ENCODE results near the gene RNF144B. TPM values are rescaled to one million over a fixed set of nuclear protein-coding genes. Genes with fewer than 3 reads are reported as not detected.

The RNF144B gene
- total and polyA plus RNA-seq, 9 donors, result 2.7 to 11.7 (median 6.5) TPM

DNA sequence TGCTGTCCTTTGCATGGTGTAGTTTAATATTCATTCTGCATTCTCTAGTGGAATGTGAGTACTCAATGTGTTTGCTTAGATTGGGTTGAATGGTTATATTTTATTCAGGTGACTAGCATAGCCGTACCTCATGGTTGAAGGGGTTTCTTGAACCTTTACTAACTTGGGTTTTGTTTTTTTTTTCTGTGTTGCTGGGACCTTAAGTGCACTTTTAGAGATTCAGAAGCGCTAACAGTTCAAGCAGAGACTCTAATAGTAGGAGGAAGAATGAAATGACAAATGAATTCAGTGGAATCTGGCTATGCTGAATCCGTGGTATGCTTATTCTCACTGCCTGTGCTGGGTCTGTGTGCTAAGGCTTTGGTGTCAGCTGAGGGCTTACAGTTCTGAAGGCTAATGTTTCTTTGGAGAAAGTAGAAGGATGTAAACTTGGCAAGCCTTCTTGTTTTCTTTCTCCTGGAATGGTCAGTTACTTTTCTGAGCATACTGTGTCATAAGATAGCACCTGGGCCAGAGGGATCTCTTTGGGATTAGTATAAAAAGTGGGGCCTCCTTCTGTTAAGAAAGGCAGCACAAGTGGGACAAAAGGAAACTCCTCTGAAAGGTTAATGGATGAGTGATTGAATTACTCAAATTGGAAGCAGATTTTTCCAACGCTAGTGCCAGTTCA is 28.7 kb downstream of the RNF144B start:
- WGBS (ENCODE audit: insufficient coverage), result 39% methylated on average over 3 of the region's 4 CpGs
- no peaks in the 10 kb centered on the region for H3K36me3 ChIP-seq (ENCODE audit: control insufficient read depth, insufficient read depth, low read length)
- H3K27ac ChIP-seq (ENCODE audit: low read length), result peak overlapping the region; percentile 23
- DNase-seq, result peak; percentile 76
- H3K4me1 ChIP-seq (ENCODE audit: control insufficient read depth, insufficient read depth, low read length), result no peaks in the 10 kb centered on the region
- H3K4me3 ChIP-seq (ENCODE audit: low read length), result no peak overlapping the region
- no peaks in the 10 kb centered on the region for H3K9me3 ChIP-seq (replicated peaks; ENCODE audit: control insufficient read depth, low read depth, low read length)
- H3K27me3 ChIP-seq (ENCODE audit: control insufficient read depth, insufficient read depth, low read length), result no peaks in the 10 kb centered on the region

DNA sequence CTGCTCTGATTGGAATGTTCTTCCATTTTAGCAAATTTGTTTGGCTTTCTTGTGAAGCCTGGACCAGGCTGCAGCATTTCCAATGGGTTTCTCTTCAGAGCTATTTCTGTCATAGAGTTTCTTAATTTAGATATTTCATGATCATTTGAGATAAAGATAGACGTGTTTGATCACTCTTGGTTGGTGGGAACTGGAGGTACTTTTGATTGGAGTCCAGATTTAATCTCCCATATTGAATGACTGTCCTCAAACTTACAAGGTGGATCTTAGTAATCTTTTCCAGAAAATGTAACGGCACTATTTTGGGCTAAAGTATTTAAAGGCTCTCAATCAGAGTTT is 29.2 kb downstream of the RNF144B start:
- no peaks in the 10 kb centered on the region for H3K4me1 ChIP-seq (ENCODE audit: control insufficient read depth, insufficient read depth, low read length)
- no peak overlapping the region for H3K4me3 ChIP-seq (ENCODE audit: low read length)
- DNase-seq, result no peak
- H3K27ac ChIP-seq (ENCODE audit: low read length), result no peak overlapping the region
- no peaks in the 10 kb centered on the region for H3K9me3 ChIP-seq (replicated peaks; ENCODE audit: control insufficient read depth, low read depth, low read length)
- no peaks in the 10 kb centered on the region for H3K27me3 ChIP-seq (ENCODE audit: control insufficient read depth, insufficient read depth, low read length)
- WGBS (ENCODE audit: insufficient coverage), result no CpG with 5 or more reads among the region's 2 CpGs
- no peaks in the 10 kb centered on the region for H3K36me3 ChIP-seq (ENCODE audit: control insufficient read depth, insufficient read depth, low read length)

DNA sequence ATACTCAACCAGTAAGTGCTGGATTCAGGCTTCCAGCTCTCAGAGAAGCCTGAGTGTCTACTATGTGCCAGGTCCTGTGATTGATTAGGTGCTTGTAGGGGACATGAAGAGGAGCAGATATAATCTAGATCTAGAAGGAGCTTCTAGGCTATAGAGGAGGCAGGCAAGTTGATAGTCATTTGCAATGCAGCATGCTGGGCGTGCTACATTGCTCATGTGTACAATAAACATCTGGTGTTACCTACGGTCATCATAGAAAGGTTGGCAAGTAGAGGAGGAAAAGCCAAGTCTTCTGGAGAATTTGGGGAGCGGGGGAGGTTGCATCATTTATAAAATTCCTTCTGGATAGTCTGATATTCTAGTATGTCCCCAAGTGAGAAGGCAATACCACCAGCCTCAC is 33.2 kb downstream of the RNF144B start:
- DNase-seq, result no peak
- H3K27me3 ChIP-seq (ENCODE audit: control insufficient read depth, insufficient read depth, low read length), result no peaks in the 10 kb centered on the region
- no peaks in the 10 kb centered on the region for H3K36me3 ChIP-seq (ENCODE audit: control insufficient read depth, insufficient read depth, low read length)
- no peaks in the 10 kb centered on the region for H3K4me1 ChIP-seq (ENCODE audit: control insufficient read depth, insufficient read depth, low read length)
- no peaks in the 10 kb centered on the region for H3K9me3 ChIP-seq (replicated peaks; ENCODE audit: control insufficient read depth, low read depth, low read length)
- H3K27ac ChIP-seq (ENCODE audit: low read length), result no peak overlapping the region
- 88% methylated on average over 1 of the region's 3 CpGs for WGBS (ENCODE audit: insufficient coverage)
- no peak overlapping the region for H3K4me3 ChIP-seq (ENCODE audit: low read length)

DNA sequence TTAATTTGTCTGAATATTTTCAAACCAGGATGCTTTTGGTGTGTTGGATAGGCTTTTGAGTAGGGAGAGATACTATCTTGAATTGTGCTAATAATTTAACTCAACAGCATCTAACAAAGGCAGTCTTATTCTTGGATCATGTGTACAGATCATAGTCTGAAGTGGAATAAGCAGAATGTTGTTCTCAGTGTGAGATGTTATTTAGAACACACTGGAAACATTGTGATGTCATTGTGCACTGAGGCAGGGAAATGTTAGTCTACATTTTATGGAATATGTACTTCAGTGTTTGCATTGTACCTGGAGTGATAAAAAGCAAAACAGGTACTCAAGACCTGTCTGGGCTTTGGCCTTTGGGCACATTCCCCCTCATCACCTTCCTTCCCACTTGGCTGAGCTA is 35.0 kb downstream of the RNF144B start:
- no peaks in the 10 kb centered on the region for H3K9me3 ChIP-seq (replicated peaks; ENCODE audit: control insufficient read depth, low read depth, low read length)
- DNase-seq, result no peak
- H3K36me3 ChIP-seq (ENCODE audit: control insufficient read depth, insufficient read depth, low read length), result no peaks in the 10 kb centered on the region
- H3K4me1 ChIP-seq (ENCODE audit: control insufficient read depth, insufficient read depth, low read length), result no peaks in the 10 kb centered on the region
- no peaks in the 10 kb centered on the region for H3K27me3 ChIP-seq (ENCODE audit: control insufficient read depth, insufficient read depth, low read length)
- no peak overlapping the region for H3K4me3 ChIP-seq (ENCODE audit: low read length)
- no peak overlapping the region for H3K27ac ChIP-seq (ENCODE audit: low read length)

DNA sequence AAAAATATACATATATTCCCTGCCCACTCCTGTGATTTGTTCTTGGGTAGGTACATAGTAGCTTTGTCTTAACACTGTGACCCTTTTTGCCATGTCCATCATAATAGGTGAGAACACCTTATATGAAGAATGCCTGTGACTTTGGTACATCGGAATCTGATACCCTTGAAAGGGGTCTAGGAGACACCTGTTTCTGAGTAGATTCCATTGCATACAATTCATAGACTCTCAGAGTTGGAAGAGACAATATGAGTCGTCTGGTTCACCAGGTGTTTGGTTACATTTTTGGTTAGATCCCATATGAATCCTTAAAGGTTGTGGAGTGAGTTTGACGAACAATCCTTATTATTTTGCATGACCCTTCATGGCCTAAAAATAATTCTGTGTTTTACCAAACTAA is 36.3 kb downstream of the RNF144B start:
- Histone ChIP-seq H3K27me3 (ENCODE audit: control insufficient read depth, insufficient read depth, low read length) (no peaks in the 10 kb centered on the region), H3K4me3 (ENCODE audit: low read length) (no peak overlapping the region), H3K27ac (ENCODE audit: low read length) (no peak overlapping the region), H3K4me1 (ENCODE audit: control insufficient read depth, insufficient read depth, low read length) (no peaks in the 10 kb centered on the region), H3K36me3 (ENCODE audit: control insufficient read depth, insufficient read depth, low read length) (no peaks in the 10 kb centered on the region), H3K9me3 (replicated peaks; ENCODE audit: control insufficient read depth, low read depth, low read length) (no peaks in the 10 kb centered on the region)
- DNase-seq, result no peak
- no CpG with 5 or more reads among the region's 3 CpGs for WGBS (ENCODE audit: insufficient coverage)

DNA sequence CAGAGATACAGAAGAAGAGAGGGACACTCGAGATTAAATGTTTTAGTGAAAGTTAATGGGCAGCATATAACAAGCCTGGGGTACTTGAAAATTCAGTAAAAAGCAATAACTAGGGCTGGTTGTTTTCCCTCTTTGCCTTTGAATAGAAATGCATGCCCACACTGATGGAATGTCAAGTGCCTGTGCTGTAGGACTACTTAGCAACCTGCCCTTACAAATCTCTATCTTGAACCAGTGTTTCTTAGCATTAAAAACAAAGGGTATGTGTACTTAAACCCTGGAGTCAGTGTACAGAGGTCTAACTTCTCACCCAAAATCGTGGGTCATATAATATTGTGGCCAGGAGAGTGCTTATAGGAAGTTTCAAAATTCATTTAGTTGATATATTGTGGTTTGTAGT is 37.1 kb downstream of the RNF144B start:
- no peaks in the 10 kb centered on the region for H3K9me3 ChIP-seq (replicated peaks; ENCODE audit: control insufficient read depth, low read depth, low read length)
- no peaks in the 10 kb centered on the region for H3K36me3 ChIP-seq (ENCODE audit: control insufficient read depth, insufficient read depth, low read length)
- WGBS (ENCODE audit: insufficient coverage), result no CpG with 5 or more reads among the region's 2 CpGs
- H3K4me3 ChIP-seq (ENCODE audit: low read length), result no peak overlapping the region
- H3K4me1 ChIP-seq (ENCODE audit: control insufficient read depth, insufficient read depth, low read length), result no peaks in the 10 kb centered on the region
- DNase-seq, result no peak
- H3K27me3 ChIP-seq (ENCODE audit: control insufficient read depth, insufficient read depth, low read length), result no peaks in the 10 kb centered on the region
- no peak overlapping the region for H3K27ac ChIP-seq (ENCODE audit: low read length)

DNA sequence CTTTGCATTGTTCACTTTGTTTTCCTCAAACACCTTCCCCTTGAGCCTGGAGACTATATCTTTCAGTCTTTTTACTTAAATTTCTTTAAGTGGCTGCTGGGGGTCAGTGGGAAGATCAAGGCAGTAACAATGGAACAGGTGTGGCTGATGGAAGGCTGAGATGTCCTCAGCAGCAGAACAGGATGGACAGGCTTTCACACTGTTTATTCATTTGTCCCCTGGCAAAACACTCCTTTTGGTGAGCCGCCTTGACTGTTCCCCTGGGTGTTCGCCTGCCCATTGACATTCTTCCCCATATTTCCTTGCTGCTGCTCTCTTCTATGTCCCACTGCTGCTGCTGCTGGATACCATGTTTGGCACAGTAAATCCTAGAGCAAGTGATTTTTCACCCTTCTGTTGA is 38.1 kb downstream of the RNF144B start:
- no peak for DNase-seq
- H3K27me3 ChIP-seq (ENCODE audit: control insufficient read depth, insufficient read depth, low read length), result no peaks in the 10 kb centered on the region
- 61% methylated on average over 2 of the region's 2 CpGs for WGBS (ENCODE audit: insufficient coverage)
- H3K27ac ChIP-seq (ENCODE audit: low read length), result no peak overlapping the region
- H3K4me1 ChIP-seq (ENCODE audit: control insufficient read depth, insufficient read depth, low read length), result no peaks in the 10 kb centered on the region
- H3K9me3 ChIP-seq (replicated peaks; ENCODE audit: control insufficient read depth, low read depth, low read length), result no peaks in the 10 kb centered on the region
- no peak overlapping the region for H3K4me3 ChIP-seq (ENCODE audit: low read length)
- no peaks in the 10 kb centered on the region for H3K36me3 ChIP-seq (ENCODE audit: control insufficient read depth, insufficient read depth, low read length)

DNA sequence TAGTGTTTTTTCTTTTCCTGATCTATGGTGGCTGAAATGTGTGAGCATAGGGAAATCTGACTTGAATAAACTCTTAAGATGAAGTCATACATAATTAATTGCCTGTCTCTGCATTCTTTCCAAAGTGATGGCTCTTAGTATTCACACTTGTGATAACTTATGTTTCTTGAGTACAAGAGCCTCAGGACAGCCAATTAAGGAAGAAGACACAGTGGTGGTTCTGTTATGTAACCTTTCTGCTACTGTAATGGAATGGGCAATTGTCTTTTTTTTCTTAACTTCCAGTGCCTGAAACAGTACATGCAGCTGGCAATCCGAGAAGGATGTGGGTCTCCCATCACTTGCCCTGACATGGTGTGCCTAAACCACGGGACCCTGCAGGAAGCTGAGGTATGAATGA is 40.1 kb downstream of the RNF144B start:
- 100% methylated on average over 1 of the region's 2 CpGs for WGBS (ENCODE audit: insufficient coverage)
- Histone ChIP-seq H3K27ac (ENCODE audit: low read length) (no peak overlapping the region), H3K36me3 (ENCODE audit: control insufficient read depth, insufficient read depth, low read length) (no peaks in the 10 kb centered on the region), H3K27me3 (ENCODE audit: control insufficient read depth, insufficient read depth, low read length) (no peaks in the 10 kb centered on the region), H3K4me3 (ENCODE audit: low read length) (no peak overlapping the region), H3K4me1 (ENCODE audit: control insufficient read depth, insufficient read depth, low read length) (no peaks in the 10 kb centered on the region), H3K9me3 (replicated peaks; ENCODE audit: control insufficient read depth, low read depth, low read length) (no peaks in the 10 kb centered on the region)
- DNase-seq, result no peak

DNA sequence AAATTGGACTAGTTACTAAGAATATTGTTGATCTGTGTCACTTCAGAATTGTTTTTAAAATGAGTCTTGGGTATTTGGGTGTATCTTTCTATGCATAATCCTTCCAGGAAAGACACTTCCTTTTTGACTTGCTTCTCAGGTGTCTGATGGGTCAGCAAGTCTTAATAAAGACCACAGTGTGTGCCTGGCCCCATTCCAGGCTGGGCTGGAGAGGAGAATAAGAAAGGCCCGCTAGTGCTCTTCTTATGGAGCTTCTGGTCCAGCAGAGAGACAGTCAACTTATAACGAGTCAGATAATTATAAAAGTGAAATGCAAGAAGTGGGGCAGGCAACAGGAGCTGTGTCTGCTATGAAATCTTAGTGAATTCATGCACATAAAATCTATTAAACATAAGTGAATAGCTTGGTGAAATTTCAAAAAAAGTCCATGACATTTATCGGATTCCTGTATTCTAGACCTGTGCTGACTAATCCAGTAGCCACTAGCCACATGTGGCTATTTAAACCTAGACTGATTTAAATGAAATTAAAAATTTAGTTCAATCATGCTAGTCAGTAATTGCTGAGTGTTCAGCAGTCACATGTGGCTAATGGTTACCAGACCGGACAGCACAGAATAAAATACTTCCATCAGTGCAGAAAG is 42.6 kb downstream of the RNF144B start:
- Histone ChIP-seq H3K36me3 (ENCODE audit: control insufficient read depth, insufficient read depth, low read length) (no peaks in the 10 kb centered on the region), H3K27me3 (ENCODE audit: control insufficient read depth, insufficient read depth, low read length) (no peaks in the 10 kb centered on the region), H3K4me1 (ENCODE audit: control insufficient read depth, insufficient read depth, low read length) (no peaks in the 10 kb centered on the region), H3K4me3 (ENCODE audit: low read length) (no peak overlapping the region), H3K9me3 (replicated peaks; ENCODE audit: control insufficient read depth, low read depth, low read length) (no peaks in the 10 kb centered on the region), H3K27ac (ENCODE audit: low read length) (no peak overlapping the region)
- no peak for DNase-seq
- WGBS (ENCODE audit: insufficient coverage), result 90% methylated on average over 2 of the region's 4 CpGs

DNA sequence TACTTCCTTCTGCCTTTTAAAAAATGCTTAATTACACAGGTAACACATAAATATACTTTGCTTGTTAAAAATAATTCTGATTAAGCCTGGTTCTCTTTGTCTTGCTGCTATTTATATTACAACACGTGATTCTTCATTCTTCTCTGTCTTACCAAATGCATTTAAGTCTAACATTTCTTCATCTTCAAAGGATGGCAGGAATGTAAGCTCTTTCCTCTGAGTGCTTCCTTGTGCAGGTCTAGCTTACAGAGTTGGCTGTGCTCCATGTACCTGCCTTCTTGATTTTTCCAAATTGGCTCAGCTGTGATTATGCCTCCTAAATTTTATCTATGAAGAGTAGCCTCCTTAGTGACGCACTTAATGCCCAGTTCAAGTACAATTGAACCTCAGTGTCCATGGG is 44.4 kb downstream of the RNF144B start:
- H3K27ac ChIP-seq (ENCODE audit: low read length), result no peak overlapping the region

DNA sequence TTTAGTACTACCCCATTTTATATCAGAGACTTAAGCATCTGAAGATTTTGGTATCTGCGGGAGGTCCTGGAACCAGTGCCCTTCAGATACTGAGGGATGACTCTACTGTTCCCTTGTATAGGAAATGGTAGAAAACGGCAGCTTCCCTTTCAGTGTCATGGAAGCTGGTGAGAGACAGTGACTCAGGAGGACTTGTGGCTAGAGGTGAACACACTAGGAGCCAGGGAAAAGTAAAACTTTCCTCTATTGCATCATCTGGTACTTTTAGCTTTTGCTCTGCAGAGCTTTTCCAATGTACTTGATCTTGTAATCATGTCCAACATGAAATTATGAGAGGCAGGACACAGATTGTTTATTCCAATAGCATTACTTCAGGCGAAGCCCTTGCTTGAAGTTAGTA is 45.0 kb downstream of the RNF144B start:
- DNase-seq, result no peak
- Histone ChIP-seq H3K36me3 (ENCODE audit: control insufficient read depth, insufficient read depth, low read length) (no peaks in the 10 kb centered on the region), H3K4me1 (ENCODE audit: control insufficient read depth, insufficient read depth, low read length) (no peaks in the 10 kb centered on the region), H3K27me3 (ENCODE audit: control insufficient read depth, insufficient read depth, low read length) (no peaks in the 10 kb centered on the region), H3K27ac (ENCODE audit: low read length) (no peak overlapping the region), H3K9me3 (replicated peaks; ENCODE audit: control insufficient read depth, low read depth, low read length) (no peaks in the 10 kb centered on the region), H3K4me3 (ENCODE audit: low read length) (no peak overlapping the region)
- WGBS (ENCODE audit: insufficient coverage), result 0% methylated on average over 1 of the region's 3 CpGs

More for the DNA sequence above, 44.4 kb downstream of the RNF144B start:
- no peaks in the 10 kb centered on the region for H3K9me3 ChIP-seq (replicated peaks; ENCODE audit: control insufficient read depth, low read depth, low read length)
- no peaks in the 10 kb centered on the region for H3K4me1 ChIP-seq (ENCODE audit: control insufficient read depth, insufficient read depth, low read length)
- H3K36me3 ChIP-seq (ENCODE audit: control insufficient read depth, insufficient read depth, low read length), result no peaks in the 10 kb centered on the region
- WGBS (ENCODE audit: insufficient coverage), result 100% methylated on average over 1 of the region's 2 CpGs
- no peak for DNase-seq
- no peak overlapping the region for H3K4me3 ChIP-seq (ENCODE audit: low read length)
- no peaks in the 10 kb centered on the region for H3K27me3 ChIP-seq (ENCODE audit: control insufficient read depth, insufficient read depth, low read length)
